ENCODE measurements around the gene CMTM4.

CMTM4 gene

GRCh38 chr16:66608241-66609138 lies 88.1 kb downstream of the CMTM4 start:
- peak; percentile 88 for DNase-seq (ENCODE audit: low spot score)
- peak; percentile 77 for TF ChIP-seq CTCF (IDR thresholded peaks at IDR 0.05; ENCODE audit: extremely low read depth, missing control alignments)

- no peak for TF ChIP-seq CTCF (IDR thresholded peaks at IDR 0.05; ENCODE audit: extremely low read depth, missing control alignments)
- DNase-seq (ENCODE audit: low spot score): peak; percentile 72
Observed at GRCh38 chr16:66605979-66606751, 90.4 kb downstream of the CMTM4 start.

GRCh38 chr16:66605177-66605978 lies 91.2 kb downstream of the CMTM4 start:
- peak; percentile 75 for DNase-seq (ENCODE audit: low spot score)
- no peak for TF ChIP-seq CTCF (IDR thresholded peaks at IDR 0.05; ENCODE audit: extremely low read depth, missing control alignments)

- peak; percentile 88 for DNase-seq (ENCODE audit: low spot score)
Observed at GRCh38 chr16:66604376-66605176, 92.0 kb downstream of the CMTM4 start, which contains the start of gene CMTM3. Gene CMTM3 (plus strand): TSS chr16:66604704. CDS start chr16:66604806, 102 bp downstream.

GRCh38 chr16:66603537-66604375 lies 92.8 kb downstream of the CMTM4 start:
- DNase-seq (ENCODE audit: low spot score): peak; percentile 57
- no peak for TF ChIP-seq CTCF (IDR thresholded peaks at IDR 0.05; ENCODE audit: extremely low read depth, missing control alignments)

More at GRCh38 chr16:66604376-66605176, 92.0 kb downstream of the CMTM4 start, which contains the start of gene CMTM3:
- TF ChIP-seq CTCF (IDR thresholded peaks at IDR 0.05; ENCODE audit: extremely low read depth, missing control alignments): peak; percentile 76

- DNase-seq (ENCODE audit: low spot score): no peak
- TF ChIP-seq CTCF (IDR thresholded peaks at IDR 0.05; ENCODE audit: extremely low read depth, missing control alignments): no peak
Observed at GRCh38 chr16:66601471-66601870, 95.1 kb downstream of the CMTM4 start.
